Neuronal stem cell (in vitro differentiated cells): ENCODE measurements around the gene TRIM10.

ENCODE experiments used
- DNase-seq: peaks from one replicate; pipeline ENCODE4 v3.0.0-alpha.2; 2013; ENCODE audit warnings: low spot score
- H2AFZ ChIP-seq: one replicate; pipeline ENCODE4 v1.6.1; 2013; ENCODE audit warnings: mild to moderate bottlenecking, low read length, inconsistent platforms
- H2AK5ac ChIP-seq: 2 replicates; pipeline ENCODE4 v1.6.1; 2013; ENCODE audit warnings: low read depth, mild to moderate bottlenecking, inconsistent platforms, low read length, moderate library complexity, mixed read lengths
- H2BK120ac ChIP-seq: 2 replicates; pipeline ENCODE4 v1.6.1; 2013; ENCODE audit warnings: low read depth, mild to moderate bottlenecking, inconsistent platforms, low read length, moderate library complexity, mixed read lengths
- H2BK12ac ChIP-seq: one replicate; pipeline ENCODE4 v1.6.1; 2013; ENCODE audit warnings: low read length, inconsistent platforms
- H2BK15ac ChIP-seq: 2 replicates; pipeline ENCODE4 v1.6.1; 2013; ENCODE audit warnings: mild to moderate bottlenecking, low read length, inconsistent platforms, mixed read lengths
- H2BK5ac ChIP-seq: one replicate; pipeline ENCODE4 v1.6.1; 2013; ENCODE audit warnings: inconsistent platforms, mild to moderate bottlenecking, low read length, moderate library complexity
- H3K14ac ChIP-seq: one replicate; pipeline ENCODE4 v1.6.1; 2013; ENCODE audit warnings: low read length, inconsistent platforms
- H3K18ac ChIP-seq: 2 replicates; pipeline ENCODE4 v1.6.1; 2013; ENCODE audit warnings: low read length, inconsistent platforms
- H3K23ac ChIP-seq: 2 replicates; pipeline ENCODE4 v1.6.1; 2013; ENCODE audit warnings: low read depth, mild to moderate bottlenecking, mixed read lengths, low read length, inconsistent platforms; ENCODE audit not compliant: poor library complexity
- H3K27ac ChIP-seq: replicated peaks from 3 replicates; pipeline ENCODE4 v1.5.1; 2013; ENCODE audit warnings: low read length, inconsistent platforms
- H3K27me3 ChIP-seq, 3 experiments: 2 replicates each; pipeline ENCODE4 v1.6.1; 2013; ENCODE audit warnings: low read length in 3 of 3, mild to moderate bottlenecking in 2 of 3, inconsistent platforms in 1 of 3, low read depth in 1 of 3, mixed read lengths in 1 of 3, moderate library complexity in 1 of 3; ENCODE audit not compliant: control insufficient read depth in 3 of 3, insufficient read depth in 3 of 3
- H3K36me3 ChIP-seq, 2 donors: replicated peaks in 1 of 2; 2 replicates each; pipeline ENCODE4 v1.6.1; 2013; ENCODE audit warnings: low read length in 2 of 2; ENCODE audit not compliant: control insufficient read depth in 2 of 2, insufficient read depth in 2 of 2
- H3K4ac ChIP-seq: 2 replicates; pipeline ENCODE4 v1.6.1; 2013; ENCODE audit warnings: inconsistent platforms, mild to moderate bottlenecking, low read length, moderate library complexity
- H3K4me1 ChIP-seq, 2 donors: 1 replicate in 1 of 2; 2 replicates in 1 of 2; pipeline ENCODE4 v1.6.1; 2013; ENCODE audit warnings: low read length in 2 of 2, low read depth in 1 of 2; ENCODE audit not compliant: control insufficient read depth in 2 of 2, insufficient read depth in 1 of 2
- H3K4me2 ChIP-seq: one replicate; pipeline ENCODE4 v1.6.1; 2013; ENCODE audit warnings: mild to moderate bottlenecking, low read length, inconsistent platforms; ENCODE audit not compliant: insufficient read depth, poor library complexity, severe bottlenecking
- H3K4me3 ChIP-seq, 2 donors: 2 replicates each; pipeline ENCODE4 v1.5.1; 2013; ENCODE audit warnings: low read length in 2 of 2, mild to moderate bottlenecking in 2 of 2, inconsistent platforms in 1 of 2, moderate library complexity in 1 of 2
- H3K79me1 ChIP-seq: one replicate; pipeline ENCODE4 v1.6.1; 2013; ENCODE audit warnings: low read depth, mild to moderate bottlenecking, inconsistent platforms, low read length, moderate library complexity
- H3K9ac ChIP-seq: one replicate; pipeline ENCODE4 v1.6.1; 2013; ENCODE audit warnings: mild to moderate bottlenecking, low read depth, low read length, inconsistent platforms; ENCODE audit not compliant: poor library complexity
- H3K9me3 ChIP-seq, 2 donors: replicated peaks in 1 of 2; 2 replicates each; pipeline versions ENCODE3 to v1.6.1; 2013; ENCODE audit warnings: low read length in 2 of 2, mild to moderate bottlenecking in 2 of 2, inconsistent platforms in 1 of 2, low read depth in 1 of 2, mixed read lengths in 1 of 2, moderate library complexity in 1 of 2; ENCODE audit not compliant: control insufficient read depth in 2 of 2, insufficient read depth in 1 of 2
- H4K8ac ChIP-seq: one replicate; pipeline ENCODE4 v1.6.1; 2013; ENCODE audit warnings: low read depth, mild to moderate bottlenecking, inconsistent platforms, low read length, moderate library complexity
- H4K91ac ChIP-seq: one replicate; pipeline ENCODE4 v1.6.1; 2013; ENCODE audit warnings: low read length, low read depth, mild to moderate bottlenecking, inconsistent platforms; ENCODE audit not compliant: poor library complexity
- WGBS, 2 donors: extraction: QIAGEN DNeasy Blood & Tissue Kit; methylation state at CpG; one replicate each; pipeline ENCODE4 v1.1.7; 2013; ENCODE audit warnings: missing lambda C conversion rate in 2 of 2, mixed read lengths in 1 of 2; ENCODE audit not compliant: insufficient read length in 2 of 2, insufficient replicate concordance in 1 of 2; ENCODE audit errors: extremely low coverage in 2 of 2; 5-methylcytosine and 5-hydroxymethylcytosine counted together

Gene TRIM10

GRCh38 chr6:30113003-30113759 is 47.8 kb downstream of the TRIM10 start, which contains the start of gene TRIM31:
TSS of gene TRIM31 (minus strand) at chr6:30113090. CDS start at chr6:30112805, 285 bp downstream.
- Histone ChIP-seq H3K9ac (no peak within 1 kb of the TSS), H4K8ac (no peak within 1 kb of the TSS), H3K4ac (no peak within 1 kb of the TSS), H3K4me2 (no peak within 1 kb of the TSS), H3K4me3 (no peak within 1 kb of the TSS), H3K23ac (no peak within 1 kb of the TSS), H2BK120ac (no peak within 1 kb of the TSS), H2AFZ (no peak within 1 kb of the TSS), H3K27ac (no peak within 1 kb of the TSS), H3K4me1 (no peaks in the 10 kb centered on the region), H2BK15ac (no peak within 1 kb of the TSS), H3K9me3 (no peaks in the 10 kb centered on the region), H4K91ac (no peak within 1 kb of the TSS), H2BK5ac (no peak within 1 kb of the TSS), H3K27me3 (peaks cover 0 to 52% (median 19%) of the 10 kb centered on the region in 3 experiments), H2AK5ac (no peak within 1 kb of the TSS), H2BK12ac (no peak within 1 kb of the TSS), H3K79me1 (no peaks in the 10 kb centered on the region), H3K18ac (no peak within 1 kb of the TSS), H3K14ac (no peak within 1 kb of the TSS), H3K36me3 (no peaks in the 10 kb centered on the region)
- DNase-seq: no peak
- 100% methylated on average over 1 of the region's 3 CpGs; no CpG with 5 or more reads in 1 of the 2 donors for WGBS, 2 donors

- Histone ChIP-seq H3K27ac (no peak overlapping the region), H2BK12ac (no peak overlapping the region), H3K4me3 (no peak overlapping the region), H3K23ac (no peak overlapping the region), H3K79me1 (no peaks in the 10 kb centered on the region), H4K8ac (no peak overlapping the region), H3K18ac (no peak overlapping the region), H2BK120ac (no peak overlapping the region), H2BK5ac (no peak overlapping the region), H3K4ac (no peak overlapping the region), H3K27me3 (peaks cover 0 to 52% (median 19%) of the 10 kb centered on the region in 3 experiments), H3K36me3 (no peaks in the 10 kb centered on the region), H2AFZ (no peak overlapping the region), H3K4me1 (no peaks in the 10 kb centered on the region), H3K9me3 (no peaks in the 10 kb centered on the region), H3K14ac (no peak overlapping the region), H2AK5ac (no peak overlapping the region), H4K91ac (no peak overlapping the region), H3K4me2 (no peak overlapping the region), H3K9ac (no peak overlapping the region), H2BK15ac (no peak overlapping the region)
- DNase-seq: no peak
- no CpG with 5 or more reads among the region's 10 CpGs for WGBS, 2 donors
These were observed 48.5 kb downstream of the TRIM10 start for GRCh38 chr6:30112402-30112994.

- H3K36me3 ChIP-seq: no peaks in the 10 kb centered on the region
- no peak overlapping the region for H2AFZ ChIP-seq
- H4K8ac ChIP-seq: no peak overlapping the region
- H3K27me3 ChIP-seq: peaks cover 0 to 52% (median 19%) of the 10 kb centered on the region in 3 experiments
- no peak overlapping the region for H2BK120ac ChIP-seq
- no peak overlapping the region for H3K4ac ChIP-seq
- no peak overlapping the region for H2BK15ac ChIP-seq
- H2BK5ac ChIP-seq: no peak overlapping the region
- H3K4me2 ChIP-seq: no peak overlapping the region
- DNase-seq: no peak
- WGBS, 2 donors: no CpG with 5 or more reads among the region's 27 CpGs
- no peak overlapping the region for H3K23ac ChIP-seq
- H3K9me3 ChIP-seq: no peaks in the 10 kb centered on the region
- H2AK5ac ChIP-seq: no peak overlapping the region
- no peak overlapping the region for H2BK12ac ChIP-seq
- no peak overlapping the region for H3K4me3 ChIP-seq
- H3K4me1 ChIP-seq: no peaks in the 10 kb centered on the region
- H3K14ac ChIP-seq: no peak overlapping the region
- H4K91ac ChIP-seq: no peak overlapping the region
- no peak overlapping the region for H3K18ac ChIP-seq
- H3K9ac ChIP-seq: no peak overlapping the region
- no peaks in the 10 kb centered on the region for H3K79me1 ChIP-seq
- H3K27ac ChIP-seq: no peak overlapping the region
These were observed 49.6 kb downstream of the TRIM10 start for GRCh38 chr6:30111266-30111856.

GRCh38 chr6:30104661-30105060 is 56.4 kb downstream of the TRIM10 start:
- H3K27me3 ChIP-seq: peaks cover 14 to 70% (median 42%) of the 10 kb centered on the region in 3 experiments

More at GRCh38 chr6:30104661-30105060, 56.4 kb downstream of the TRIM10 start:
- Histone ChIP-seq H3K4me2 (no peak overlapping the region), H3K4me1 (peaks cover 4 to 6% of the 10 kb centered on the region in 2 donors), H3K79me1 (no peaks in the 10 kb centered on the region), H3K9me3 (no peaks in the 10 kb centered on the region), H3K4me3 (no peak overlapping the region), H3K14ac (no peak overlapping the region), H4K8ac (no peak overlapping the region), H3K4ac (no peak overlapping the region), H4K91ac (no peak overlapping the region), H3K18ac (no peak overlapping the region), H2BK12ac (no peak overlapping the region), H3K36me3 (no peaks in the 10 kb centered on the region), H2AFZ (no peak overlapping the region), H2AK5ac (no peak overlapping the region), H2BK15ac (no peak overlapping the region), H3K27ac (no peak overlapping the region), H2BK5ac (no peak overlapping the region), H3K23ac (no peak overlapping the region), H2BK120ac (no peak overlapping the region), H3K9ac (no peak overlapping the region)
- no CpG with 5 or more reads among the region's 2 CpGs for whole genome bisulfite sequencing, 2 donors
- no peak for DNase-seq
